CD4-positive, alpha-beta T cell (primary cell): Measurements from ENCODE around the gene NUP214. TPM values are rescaled to one million over a fixed set of nuclear protein-coding genes. Genes with fewer than 3 reads are reported as not detected.

ENCODE experiments used
- ATAC-seq: fragments of 200-7000 bp; cut with Tn5 transposase; one replicate; pipeline ENCODE4 v1.10.0; 2022; ENCODE audit warnings: mild to moderate bottlenecking; ENCODE audit not compliant: poor library complexity
- CTCF ChIA-PET: fragments of 350-600 bp; sonication (Branson Sonifier 250); formaldehyde crosslinking; loops from one replicate; lab custom pipeline; 2021; ENCODE audit warnings: antibody characterized with exemption, inconsistent platforms; lab: Charles Lee
- POLR2A ChIA-PET: fragments of 350-600 bp; sonication (Branson Sonifier 250); formaldehyde crosslinking; loops from one replicate; lab custom pipeline; 2021; ENCODE audit warnings: antibody characterized with exemption, inconsistent platforms; lab: Charles Lee
- DNase-seq, 14 experiments: peaks; one replicate each; pipeline ENCODE4 v3.0.0-alpha.2; 2013 to 2020; ENCODE audit warnings: mixed read lengths in 2 of 14
- H3K27ac ChIP-seq, 2 donors: one replicate each; pipeline versions ENCODE4 v1.5.1 to v1.7.0; 2013; ENCODE audit warnings: low read length in 2 of 2, low read depth in 1 of 2, mild to moderate bottlenecking in 1 of 2
- H3K27me3 ChIP-seq, 2 experiments: 1 replicate in 1 of 2; 2 replicates in 1 of 2; pipeline versions ENCODE4 v1.6.1 to v1.7.0; 2013; ENCODE audit warnings: low read length in 2 of 2, control low read depth in 1 of 2, mild to moderate bottlenecking in 1 of 2, moderate library complexity in 1 of 2; ENCODE audit not compliant: insufficient read depth in 2 of 2, control insufficient read depth in 1 of 2
- H3K36me3 ChIP-seq: one replicate; pipeline ENCODE4 v1.6.1; 2013; ENCODE audit warnings: low read length, control low read depth; ENCODE audit not compliant: insufficient read depth
- H3K4me1 ChIP-seq: one replicate; pipeline ENCODE4 v1.6.1; 2013; ENCODE audit warnings: low read length, control low read depth; ENCODE audit not compliant: insufficient read depth
- H3K4me3 ChIP-seq: one replicate; pipeline ENCODE4 v1.5.1; 2013; ENCODE audit warnings: mild to moderate bottlenecking, low read length, moderate library complexity
- H3K9me3 ChIP-seq, 2 experiments: 1 replicate in 1 of 2; 2 replicates in 1 of 2; pipeline versions ENCODE4 v1.6.1 to v1.7.0; 2013; ENCODE audit warnings: low read length in 2 of 2, mild to moderate bottlenecking in 2 of 2, control low read depth in 1 of 2, moderate library complexity in 1 of 2; ENCODE audit not compliant: control insufficient read depth in 1 of 2, insufficient read depth in 1 of 2
- H3K27ac Mint-ChIP-seq: one replicate; pipeline ENCODE4 v1.8.0; 2020; ENCODE audit warnings: mixed read lengths
- H3K27me3 Mint-ChIP-seq: one replicate; pipeline ENCODE4 v1.8.0; 2021; ENCODE audit warnings: mixed read lengths
- H3K36me3 Mint-ChIP-seq: one replicate; pipeline ENCODE4 v1.8.0; 2021; ENCODE audit warnings: low read depth, mixed read lengths
- H3K4me1 Mint-ChIP-seq: one replicate; pipeline ENCODE4 v1.8.0; 2021; ENCODE audit warnings: low read depth, mixed read lengths
- H3K4me3 Mint-ChIP-seq: one replicate; pipeline ENCODE4 v1.8.0; 2020; ENCODE audit warnings: mild to moderate bottlenecking, mixed read lengths
- H3K9me3 Mint-ChIP-seq: one replicate; pipeline ENCODE4 v1.8.0; 2020; ENCODE audit warnings: mixed read lengths
- CTCF ChIP-seq: fragments of 200-600 bp; IDR thresholded peaks from one replicate; pipeline ENCODE4 v1.8.0; 2022; ENCODE audit warnings: antibody characterized with exemption, mild to moderate bottlenecking
- intact Hi-C, 2 experiments: fragments of 100-400 bp; cut with DNase I in 1 of 2; cut with micrococcal nuclease in 1 of 2; formaldehyde crosslinking; loops; one replicate each; pipeline versions ENCODE4 v1.15.1 to v1.9.0; 2023 to 2025; cut with DNase I, micrococcal nuclease
- total RNA-seq, 174 experiments: library from RNA in 2 of 174; stranded (reverse) in 2 of 174; gene quantifications; one replicate each; pipeline ENCODE4 v1.2.3 and lab custom pipeline; 2021 to 2026

NUP214 gene
- total RNA-seq, 2 experiments from 2014 or later: 105 to 107 TPM

- H3K4me3 Mint-ChIP-seq: no peak overlapping the region
- no peak for TF ChIP-seq CTCF
- Histone ChIP-seq H3K27me3 (no peaks in the 10 kb centered on the region), H3K27ac (no peak overlapping the region), H3K9me3 (no peaks in the 10 kb centered on the region), H3K4me1 (no peaks in the 10 kb centered on the region), H3K4me3 (no peak overlapping the region), H3K36me3 (peaks cover 44% of the 10 kb centered on the region)
- no peak for ATAC-seq
- intact Hi-C loops: no loop called here
- no peaks in the 10 kb centered on the region for H3K27me3 Mint-ChIP-seq
- no peaks in the 10 kb centered on the region for H3K9me3 Mint-ChIP-seq
- DNase-seq: no peak
- ChIA-PET POLR2A (no interaction called here), CTCF (interaction anchor here (1.1 kb wide), 1 partner anchor 11 kb away, joined by 5 read pairs; no protein-coding TSS in a partner anchor)
- H3K27ac Mint-ChIP-seq: peak overlapping the region; percentile 64
- peaks cover 6% of the 10 kb centered on the region for H3K4me1 Mint-ChIP-seq
- peaks cover 86% of the 10 kb centered on the region for H3K36me3 Mint-ChIP-seq
Observed at GRCh38 chr9:131169563-131170240, 44.3 kb downstream of the NUP214 start.

GRCh38 chr9:131173995-131174394, 48.6 kb downstream of the NUP214 start:
- no peak overlapping the region for H3K4me3 ChIP-seq
- H3K4me1 ChIP-seq: peaks cover 3% of the 10 kb centered on the region
- Mint-ChIP-seq H3K27me3 (no peaks in the 10 kb centered on the region), H3K4me3 (no peak overlapping the region), H3K9me3 (no peaks in the 10 kb centered on the region), H3K27ac (no peak overlapping the region), H3K4me1 (peaks cover 15% of the 10 kb centered on the region), H3K36me3 (peaks cover 87% of the 10 kb centered on the region)
- intact Hi-C loops: no loop called here
- TF ChIP-seq CTCF: no peak
- H3K27me3 ChIP-seq: no peaks in the 10 kb centered on the region
- DNase-seq (no peak), ATAC-seq (no peak)
- ChIA-PET POLR2A (no interaction called here), CTCF (no interaction called here)
- peaks cover 55% of the 10 kb centered on the region for H3K36me3 ChIP-seq
- no peak overlapping the region for H3K27ac ChIP-seq
- H3K9me3 ChIP-seq: no peaks in the 10 kb centered on the region

GRCh38 chr9:131174681-131175239, 49.4 kb downstream of the NUP214 start:
- Mint-ChIP-seq H3K4me3 (no peak overlapping the region), H3K9me3 (no peaks in the 10 kb centered on the region), H3K27ac (no peak overlapping the region), H3K4me1 (peaks cover 19% of the 10 kb centered on the region), H3K27me3 (no peaks in the 10 kb centered on the region), H3K36me3 (peaks cover 90% of the 10 kb centered on the region)
- ATAC-seq (no peak), DNase-seq (no peak)
- Histone ChIP-seq H3K9me3 (no peaks in the 10 kb centered on the region), H3K27ac (no peak overlapping the region), H3K27me3 (no peaks in the 10 kb centered on the region), H3K36me3 (peaks cover 62% of the 10 kb centered on the region), H3K4me3 (no peak overlapping the region), H3K4me1 (peaks cover 3% of the 10 kb centered on the region)
- ChIA-PET CTCF (no interaction called here), POLR2A (no interaction called here)
- no peak for TF ChIP-seq CTCF
- intact Hi-C loops: loop anchor here in 1 of 2 experiments (5.0 kb wide), 1 partner anchor 103 kb away; the partner anchor contains the start of gene FAM78A
